Activated naive CD8-positive, alpha-beta T cell (primary cell): Measurements from ENCODE around the gene TNS1.

Source experiments
- H3K27ac Mint-ChIP-seq: one replicate; pipeline ENCODE4 v1.8.0; 2021; ENCODE audit warnings: mixed read lengths
- H3K27me3 Mint-ChIP-seq: one replicate; pipeline ENCODE4 v1.8.0; 2021; ENCODE audit warnings: mixed read lengths
- H3K36me3 Mint-ChIP-seq: one replicate; pipeline ENCODE4 v1.8.0; 2021; ENCODE audit warnings: mixed read lengths
- H3K4me1 Mint-ChIP-seq: one replicate; pipeline ENCODE4 v1.8.0; 2021; ENCODE audit warnings: low read depth, mixed read lengths
- H3K4me3 Mint-ChIP-seq: one replicate; pipeline ENCODE4 v1.8.0; 2021; ENCODE audit warnings: mild to moderate bottlenecking, mixed read lengths
- H3K9me3 Mint-ChIP-seq: one replicate; pipeline ENCODE4 v1.8.0; 2021; ENCODE audit warnings: low read depth, mixed read lengths

The TNS1 gene

DNA sequence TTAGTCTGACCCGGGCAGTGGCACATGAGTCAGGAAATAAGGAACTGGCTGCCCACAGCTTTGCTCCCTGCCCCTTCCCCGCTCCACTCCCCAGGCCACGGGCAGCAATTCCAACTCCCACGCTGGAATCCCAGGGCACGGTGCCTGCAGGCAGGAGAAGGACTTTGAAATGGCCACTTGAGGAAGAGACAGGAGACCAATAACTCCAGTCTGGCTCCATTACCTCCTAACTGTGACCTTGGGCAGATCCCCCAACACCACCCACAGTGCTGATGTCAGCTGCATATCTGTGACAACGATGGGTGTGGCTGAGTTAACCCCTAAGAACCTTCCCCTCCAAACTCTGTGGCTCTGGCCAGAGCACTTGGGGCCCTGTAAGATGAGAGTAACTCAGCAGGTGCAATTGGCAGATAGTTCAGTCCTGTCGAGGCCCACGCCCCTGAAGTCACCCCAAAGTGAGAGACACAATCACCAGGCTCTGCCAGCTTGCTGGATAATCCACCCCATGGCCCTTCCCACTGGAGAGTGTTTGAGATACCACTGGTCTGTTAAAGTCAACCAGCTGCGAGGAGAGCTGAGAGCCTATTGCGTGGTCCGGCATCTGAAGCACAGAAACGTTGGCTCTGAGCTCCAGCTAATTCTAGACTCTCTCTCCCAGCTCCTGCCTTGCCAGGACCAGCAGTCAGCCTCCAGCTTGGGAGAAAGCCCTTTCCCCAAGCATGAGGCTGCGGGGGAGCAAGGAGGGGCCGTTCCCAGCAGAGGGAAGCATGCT, 175.2 kb downstream of the TNS1 start:
- Mint-ChIP-seq H3K4me1 (no peaks in the 10 kb centered on the region), H3K27ac (no peak overlapping the region), H3K4me3 (no peak overlapping the region), H3K27me3 (peaks cover 2% of the 10 kb centered on the region), H3K36me3 (no peaks in the 10 kb centered on the region), H3K9me3 (no peaks in the 10 kb centered on the region)

DNA sequence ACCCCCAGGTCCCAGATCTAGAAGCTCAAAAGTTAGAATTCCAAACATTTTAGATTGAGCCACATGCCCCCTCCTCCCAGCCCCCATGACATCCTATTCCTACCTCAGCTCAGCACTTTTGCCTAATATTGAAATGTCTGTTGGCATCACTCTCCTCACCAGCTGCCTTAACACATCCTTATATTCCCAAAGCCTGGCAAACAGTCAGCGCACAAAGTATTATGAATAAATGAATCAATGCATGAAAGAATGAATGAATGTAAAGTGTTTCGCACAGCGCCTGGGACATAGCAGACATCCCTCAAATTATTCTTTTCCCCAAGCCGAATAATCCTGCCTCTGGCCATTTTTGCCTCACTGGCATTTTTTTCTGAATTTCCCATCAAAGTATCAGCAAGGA, 175.8 kb downstream of the TNS1 start:
- Mint-ChIP-seq H3K4me1 (no peaks in the 10 kb centered on the region), H3K9me3 (no peaks in the 10 kb centered on the region), H3K36me3 (no peaks in the 10 kb centered on the region), H3K27ac (no peak overlapping the region), H3K27me3 (peaks cover 2% of the 10 kb centered on the region), H3K4me3 (no peak overlapping the region)

DNA sequence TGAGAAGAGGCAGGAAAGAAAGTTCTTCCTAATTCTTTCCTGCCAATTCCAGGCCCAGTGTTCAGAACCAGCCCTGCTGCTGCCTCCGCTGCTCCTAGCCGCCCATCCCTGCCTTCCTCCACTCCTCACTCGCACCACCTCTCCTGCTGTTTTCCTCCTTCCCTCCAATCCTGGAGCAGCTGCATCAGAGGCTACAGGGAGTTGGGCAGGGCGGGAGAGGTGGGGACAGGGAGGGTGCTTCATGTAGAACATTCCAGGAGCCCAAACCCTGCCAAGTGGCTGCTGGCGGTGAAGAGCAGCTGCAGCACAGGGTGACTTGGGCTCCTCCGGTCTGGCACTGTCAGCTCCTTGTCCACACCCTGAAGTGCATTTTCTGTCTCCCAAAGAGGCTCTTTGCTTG, 176.3 kb downstream of the TNS1 start:
- H3K36me3 Mint-ChIP-seq = no peaks in the 10 kb centered on the region
- H3K27me3 Mint-ChIP-seq = peaks cover 2% of the 10 kb centered on the region
- no peak overlapping the region for H3K27ac Mint-ChIP-seq
- no peaks in the 10 kb centered on the region for H3K4me1 Mint-ChIP-seq
- no peak overlapping the region for H3K4me3 Mint-ChIP-seq
- no peaks in the 10 kb centered on the region for H3K9me3 Mint-ChIP-seq

DNA sequence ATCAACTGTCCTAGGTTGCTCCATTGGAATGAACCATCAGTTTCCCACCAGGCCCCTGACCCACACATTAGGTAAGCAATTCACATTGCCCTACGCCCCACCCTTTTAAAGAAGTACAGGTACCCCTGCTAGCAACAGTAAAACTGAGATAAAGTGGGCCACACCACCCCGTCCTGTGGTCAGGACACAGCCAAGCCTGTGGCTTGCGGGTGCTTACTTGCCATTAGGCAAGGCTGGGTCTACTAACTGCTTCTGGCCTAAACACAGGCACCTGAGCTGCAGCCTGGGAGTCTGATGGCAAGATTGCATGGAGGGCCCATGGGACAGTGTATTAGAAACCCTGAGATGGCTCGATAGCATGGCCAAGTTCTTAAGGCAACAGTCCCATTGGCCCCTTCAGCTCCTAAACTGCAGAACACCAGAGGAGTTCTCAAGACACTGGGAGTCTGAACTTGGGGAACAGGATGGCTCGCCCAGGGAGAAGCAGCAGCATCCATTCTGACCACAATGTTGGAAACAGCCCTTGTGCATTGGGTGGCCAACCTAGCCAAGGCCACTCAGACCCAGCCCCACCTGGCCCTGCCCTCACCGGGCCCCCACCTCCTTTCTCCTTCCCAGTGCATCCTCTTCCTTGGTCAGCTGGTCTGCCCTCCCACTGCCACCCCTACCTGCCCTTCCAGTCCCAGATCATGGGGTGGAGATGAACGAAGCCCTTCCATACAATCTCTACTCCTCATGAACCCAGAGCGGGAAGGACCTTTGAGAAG, 177.1 kb downstream of the TNS1 start:
- Mint-ChIP-seq H3K4me3 (no peak overlapping the region), H3K9me3 (no peaks in the 10 kb centered on the region), H3K4me1 (no peaks in the 10 kb centered on the region), H3K27ac (no peak overlapping the region), H3K36me3 (no peaks in the 10 kb centered on the region), H3K27me3 (peaks cover 2% of the 10 kb centered on the region)

DNA sequence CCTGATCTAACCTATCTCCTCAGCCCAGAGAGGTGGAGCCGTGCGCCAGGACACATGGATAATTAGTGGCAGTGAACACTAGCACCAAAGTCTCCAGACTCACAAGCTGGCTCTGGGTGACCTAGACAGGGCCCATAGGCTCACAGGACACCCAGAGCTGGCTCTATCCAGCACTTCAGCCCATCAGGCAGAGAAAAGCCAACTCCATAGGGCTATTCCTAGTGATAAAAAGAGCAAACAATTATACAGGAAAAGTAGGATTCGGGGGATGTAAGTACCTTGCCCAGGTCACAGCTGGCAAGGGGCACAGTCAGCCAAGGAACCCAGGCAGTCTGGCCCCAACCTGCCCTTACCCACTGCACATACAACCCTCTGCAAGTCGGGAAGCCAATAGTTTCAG, 178.6 kb downstream of the TNS1 start:
- Mint-ChIP-seq H3K9me3 (no peaks in the 10 kb centered on the region), H3K4me1 (no peaks in the 10 kb centered on the region), H3K4me3 (no peak overlapping the region), H3K36me3 (no peaks in the 10 kb centered on the region), H3K27me3 (no peaks in the 10 kb centered on the region), H3K27ac (no peak overlapping the region)

DNA sequence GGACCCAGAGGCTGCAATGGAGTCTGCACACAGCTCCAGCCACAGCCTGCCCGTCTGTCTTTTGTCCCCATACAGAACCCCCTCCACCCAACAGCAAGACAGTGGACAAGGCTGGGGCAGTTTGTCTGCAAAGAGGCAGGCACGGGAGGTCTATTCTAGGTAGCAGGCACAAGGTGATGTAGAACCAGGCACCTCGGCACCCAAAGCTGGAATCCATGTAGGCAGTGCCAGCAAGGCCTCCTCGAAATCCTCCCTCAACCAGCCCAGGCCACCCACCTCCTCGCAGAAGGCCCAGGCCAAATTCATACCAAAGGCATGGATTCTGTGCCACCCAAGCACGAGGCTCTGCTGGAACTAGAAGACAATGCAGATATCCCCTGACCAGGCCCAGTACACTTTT, 179.2 kb downstream of the TNS1 start:
- Mint-ChIP-seq H3K27ac (no peak overlapping the region), H3K9me3 (no peaks in the 10 kb centered on the region), H3K4me1 (no peaks in the 10 kb centered on the region), H3K4me3 (no peak overlapping the region), H3K36me3 (no peaks in the 10 kb centered on the region), H3K27me3 (no peaks in the 10 kb centered on the region)

DNA sequence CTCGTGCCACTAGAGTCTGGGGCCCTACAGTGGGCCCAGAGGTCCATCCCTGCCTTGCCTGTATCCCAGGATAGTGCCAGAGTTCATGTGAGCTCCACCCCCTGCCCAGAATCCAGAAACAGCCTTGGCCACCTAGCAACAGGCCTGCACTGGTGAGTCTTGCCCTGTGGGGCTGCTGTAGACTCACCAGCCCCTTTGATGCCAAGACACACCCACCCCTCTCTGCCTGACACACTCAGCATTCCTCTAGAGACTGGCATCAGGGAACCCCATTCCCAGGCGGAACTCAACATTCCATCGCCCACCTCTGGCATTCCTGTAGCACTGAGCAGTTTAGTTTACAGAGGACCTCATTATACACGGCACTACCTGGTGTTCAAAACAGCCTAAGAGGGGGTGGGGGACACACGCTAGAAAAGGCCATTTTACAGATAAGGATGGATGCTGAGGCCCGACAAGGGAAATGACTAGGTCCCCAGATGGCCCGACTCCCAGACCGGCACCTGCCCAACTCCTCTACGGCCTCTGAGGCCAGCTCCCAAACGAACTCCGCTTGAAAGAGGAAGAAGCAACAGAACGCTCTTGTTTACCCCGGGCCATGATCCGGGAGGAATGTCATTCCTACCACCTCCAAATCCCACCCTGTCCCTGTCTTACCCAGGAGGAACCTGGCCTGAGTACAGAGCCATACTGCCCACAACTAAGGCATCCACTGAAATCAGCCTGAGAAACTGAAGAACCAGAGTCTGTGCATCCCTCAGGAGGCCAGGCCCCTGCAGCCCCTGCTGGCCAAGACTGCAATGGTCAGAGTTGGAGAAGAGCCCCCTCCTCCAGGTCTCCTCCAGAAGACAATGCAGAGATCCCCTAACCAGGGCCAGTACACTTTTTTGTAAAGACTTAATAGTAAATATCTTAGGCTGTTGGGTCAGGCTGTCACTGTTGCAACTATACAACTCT, 180.2 kb downstream of the TNS1 start:
- Mint-ChIP-seq H3K27ac (no peak overlapping the region), H3K4me3 (no peak overlapping the region), H3K36me3 (no peaks in the 10 kb centered on the region), H3K4me1 (no peaks in the 10 kb centered on the region), H3K9me3 (no peaks in the 10 kb centered on the region), H3K27me3 (no peaks in the 10 kb centered on the region)

DNA sequence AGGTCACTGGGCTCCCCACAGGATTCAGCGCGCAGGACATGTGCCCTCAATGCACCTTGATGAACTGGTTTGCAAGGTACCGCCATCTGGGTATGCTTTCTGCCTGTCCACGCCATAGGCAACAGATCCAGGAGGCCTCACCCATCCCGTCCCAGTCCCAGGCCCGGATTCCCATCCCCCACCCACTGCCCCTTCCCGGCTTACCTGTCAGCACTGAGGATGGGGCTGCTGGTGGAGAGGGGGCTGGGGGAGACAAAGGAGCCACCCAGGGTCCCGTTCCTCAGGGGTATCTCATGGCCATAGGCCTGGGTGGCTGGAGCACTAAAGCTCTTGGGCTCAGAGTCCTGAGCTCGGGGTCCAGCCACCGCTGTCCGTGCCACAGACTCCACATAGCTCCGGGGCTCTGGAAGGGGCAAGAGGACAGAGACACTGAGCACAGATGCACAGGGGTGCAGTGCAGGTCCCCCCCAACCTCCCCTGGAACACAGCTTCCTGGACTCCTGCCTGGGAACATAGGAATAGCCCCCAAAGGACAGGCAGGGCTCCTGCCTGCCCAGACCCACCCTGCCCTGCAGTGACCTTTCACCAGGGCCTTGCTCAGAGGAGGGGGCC, 181.2 kb downstream of the TNS1 start:
- Mint-ChIP-seq H3K27ac (no peak overlapping the region), H3K36me3 (no peaks in the 10 kb centered on the region), H3K27me3 (no peaks in the 10 kb centered on the region), H3K4me3 (no peak overlapping the region), H3K4me1 (no peaks in the 10 kb centered on the region), H3K9me3 (no peaks in the 10 kb centered on the region)

DNA sequence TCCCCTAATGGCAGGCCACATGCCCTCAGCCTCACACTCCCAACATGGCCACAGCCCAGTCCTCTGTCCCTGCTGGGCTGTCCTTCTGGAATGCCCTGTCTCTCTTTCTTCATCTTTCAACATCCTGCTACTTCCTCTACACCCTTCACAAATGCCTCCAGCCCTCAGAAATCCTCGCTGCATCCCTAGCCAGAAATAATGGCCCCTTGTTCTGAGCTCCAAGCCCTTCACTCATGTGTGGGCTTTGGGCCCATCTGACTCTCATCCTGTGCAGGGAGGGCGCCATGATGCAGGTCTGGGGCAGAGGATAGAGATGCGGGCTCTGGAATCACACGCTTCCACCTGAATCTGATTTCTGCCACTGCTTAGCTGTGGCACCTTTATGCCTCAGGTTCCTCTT, 181.9 kb downstream of the TNS1 start:
- no peaks in the 10 kb centered on the region for H3K4me1 Mint-ChIP-seq
- no peak overlapping the region for H3K27ac Mint-ChIP-seq
- no peaks in the 10 kb centered on the region for H3K9me3 Mint-ChIP-seq
- H3K27me3 Mint-ChIP-seq = no peaks in the 10 kb centered on the region
- H3K36me3 Mint-ChIP-seq = no peaks in the 10 kb centered on the region
- H3K4me3 Mint-ChIP-seq = no peak overlapping the region

DNA sequence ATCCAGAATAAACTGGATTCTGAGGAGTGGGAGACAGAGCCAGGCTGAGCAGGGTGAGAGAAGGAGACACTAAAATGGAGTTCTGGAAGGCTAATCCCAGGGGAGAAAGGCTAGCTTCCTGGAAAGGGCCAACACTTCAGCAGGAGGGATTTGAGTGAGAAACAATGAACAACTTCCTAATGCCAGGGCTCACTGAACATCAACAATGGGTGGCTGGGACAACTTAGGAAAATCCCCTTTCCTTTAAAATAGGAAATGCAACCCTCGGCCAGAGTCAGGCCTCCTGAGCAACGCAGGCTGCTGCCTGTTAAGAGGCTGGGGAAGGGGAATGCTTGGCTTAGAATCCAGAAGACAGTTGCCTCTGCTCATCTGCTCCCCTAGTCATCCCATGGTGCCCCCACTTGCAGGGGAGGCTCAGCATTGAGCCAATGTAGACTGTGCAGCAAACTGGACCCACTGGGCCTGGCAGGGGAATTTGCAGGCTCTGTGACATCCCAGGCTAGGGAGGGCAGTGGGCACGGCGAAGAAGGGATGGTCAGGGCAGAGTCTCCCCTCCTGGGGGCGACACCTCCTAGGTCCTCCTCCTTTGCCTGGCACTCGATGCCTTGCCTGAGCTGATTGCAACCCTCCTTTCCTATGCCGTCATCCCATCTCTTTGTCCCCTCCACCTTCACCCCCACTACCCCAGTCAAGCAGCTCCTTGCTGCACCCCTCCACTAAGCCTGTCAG, 182.5 kb downstream of the TNS1 start:
- Mint-ChIP-seq H3K27me3 (no peaks in the 10 kb centered on the region), H3K9me3 (no peaks in the 10 kb centered on the region), H3K27ac (no peak overlapping the region), H3K36me3 (no peaks in the 10 kb centered on the region), H3K4me1 (no peaks in the 10 kb centered on the region), H3K4me3 (no peak overlapping the region)

DNA sequence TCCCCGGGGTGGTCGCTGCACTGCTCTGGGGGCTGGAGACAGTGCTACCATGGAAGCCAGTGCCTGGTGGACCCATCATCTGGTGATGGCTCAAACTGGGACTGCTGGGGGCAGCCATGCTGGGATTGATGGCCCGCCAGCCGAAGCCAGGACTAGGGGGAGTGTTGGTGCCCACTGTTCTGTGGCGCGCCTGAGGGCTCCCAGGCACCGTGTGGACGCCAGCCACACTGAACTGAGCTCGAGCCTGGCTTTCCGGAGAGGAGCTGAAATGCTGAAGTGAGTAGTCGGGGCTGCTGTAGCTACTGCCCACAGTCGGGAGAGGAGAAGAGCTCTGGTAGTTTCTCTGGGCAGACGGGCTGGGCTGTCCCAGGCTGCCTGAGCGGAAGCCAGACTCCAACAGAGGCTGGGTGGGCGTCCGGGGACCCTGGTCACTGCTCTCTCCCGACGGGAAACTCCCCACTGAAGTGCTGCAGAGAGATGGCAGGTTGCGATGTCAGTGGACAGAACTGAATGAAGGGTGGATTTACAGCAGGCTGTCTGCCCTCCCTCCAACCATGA, 184.4 kb downstream of the TNS1 start:
- Mint-ChIP-seq H3K4me1 (no peaks in the 10 kb centered on the region), H3K9me3 (no peaks in the 10 kb centered on the region), H3K27me3 (no peaks in the 10 kb centered on the region), H3K4me3 (no peak overlapping the region), H3K27ac (no peak overlapping the region), H3K36me3 (no peaks in the 10 kb centered on the region)

DNA sequence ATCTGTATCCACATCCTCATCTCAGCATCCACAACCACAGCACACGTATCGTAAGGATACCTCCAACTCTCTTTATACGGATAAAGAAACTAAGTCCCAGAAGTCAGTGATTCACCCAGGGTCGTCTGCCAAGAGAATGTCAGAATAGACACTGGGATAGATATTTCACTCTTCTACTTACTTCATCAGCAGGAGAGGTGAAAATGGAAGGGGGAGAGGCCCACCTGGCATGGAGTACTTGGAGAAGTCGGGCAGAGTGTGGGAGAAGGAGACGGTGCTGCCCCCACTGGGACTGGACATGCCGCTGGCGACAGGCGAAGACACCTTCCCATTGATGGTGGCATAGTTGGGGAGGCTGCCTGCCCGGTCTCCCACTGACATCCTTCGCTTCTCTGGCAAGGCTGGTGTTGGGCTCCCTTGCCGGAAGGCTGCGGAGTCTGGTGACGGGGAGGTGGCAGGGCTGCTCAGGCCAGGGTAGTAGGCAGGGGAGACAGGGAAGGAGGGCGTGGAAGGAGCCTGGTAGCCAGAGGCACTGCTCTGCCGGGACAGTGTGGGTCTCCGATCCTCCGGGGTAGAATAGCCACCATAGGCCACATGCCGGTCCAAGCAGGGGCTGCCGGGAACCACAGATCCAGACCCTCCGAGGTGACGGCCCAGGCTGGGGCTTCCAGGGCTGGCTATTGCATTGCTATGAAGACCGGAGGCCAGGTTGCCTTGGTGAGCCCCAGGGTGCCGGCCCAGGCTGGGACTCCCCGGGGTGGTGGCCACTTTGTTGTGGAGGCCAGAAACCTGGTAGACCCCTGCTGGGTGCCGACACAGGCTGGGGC, 185.1 kb downstream of the TNS1 start:
- Mint-ChIP-seq H3K9me3 (no peaks in the 10 kb centered on the region), H3K27me3 (no peaks in the 10 kb centered on the region), H3K36me3 (no peaks in the 10 kb centered on the region), H3K4me1 (no peaks in the 10 kb centered on the region), H3K27ac (no peak overlapping the region), H3K4me3 (no peak overlapping the region)

DNA sequence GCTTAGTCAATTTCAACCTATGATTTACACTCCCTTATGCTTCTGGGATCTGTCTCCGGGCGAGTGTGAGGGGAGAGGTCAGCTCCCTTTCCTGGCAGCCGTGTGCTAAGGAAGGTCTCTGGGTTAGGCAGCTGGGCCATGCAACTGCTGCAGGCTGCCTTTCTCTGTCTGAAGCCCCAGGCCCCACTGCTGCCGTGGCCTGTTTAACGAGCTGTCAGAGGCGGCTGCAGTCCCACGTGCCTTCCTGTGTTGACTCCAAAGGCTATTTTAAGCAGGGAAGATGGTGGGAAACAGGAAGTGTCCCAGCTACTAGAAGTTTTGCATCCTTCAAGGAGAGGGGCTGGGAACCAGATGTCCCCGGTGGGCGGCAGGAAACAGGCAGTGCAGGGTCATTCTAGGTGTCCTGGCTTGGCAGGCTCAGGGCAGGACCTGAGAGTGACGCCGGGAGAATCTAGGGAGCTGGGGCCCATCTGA, 186.4 kb downstream of the TNS1 start:
- no peaks in the 10 kb centered on the region for H3K4me1 Mint-ChIP-seq
- H3K36me3 Mint-ChIP-seq = no peaks in the 10 kb centered on the region
- no peaks in the 10 kb centered on the region for H3K9me3 Mint-ChIP-seq
- no peaks in the 10 kb centered on the region for H3K27me3 Mint-ChIP-seq
- no peak overlapping the region for H3K27ac Mint-ChIP-seq
- H3K4me3 Mint-ChIP-seq = no peak overlapping the region
